HFF-Myc (cell line): ENCODE data around the gene AMZ1.

ENCODE experiments used
- DNase-seq: peaks from one replicate; pipeline ENCODE4 v3.0.0-alpha.2; 2011; ENCODE audit warnings: low read depth; ENCODE audit errors: extremely low read depth
- H3K4me3 ChIP-seq: replicated peaks from 2 replicates; pipeline ENCODE4 v1.5.1; 2011; ENCODE audit warnings: low read depth, mild to moderate bottlenecking, control low read depth, low read length
- TF ChIP-seq, protein P1 (sequence below): IDR thresholded peaks from 2 replicates; pipeline ENCODE4 v1.5.1; 2012; ENCODE audit warnings: mild to moderate bottlenecking, low read depth, low read length, control low read depth; ENCODE audit errors: missing control alignments

AMZ1 gene

DNA sequence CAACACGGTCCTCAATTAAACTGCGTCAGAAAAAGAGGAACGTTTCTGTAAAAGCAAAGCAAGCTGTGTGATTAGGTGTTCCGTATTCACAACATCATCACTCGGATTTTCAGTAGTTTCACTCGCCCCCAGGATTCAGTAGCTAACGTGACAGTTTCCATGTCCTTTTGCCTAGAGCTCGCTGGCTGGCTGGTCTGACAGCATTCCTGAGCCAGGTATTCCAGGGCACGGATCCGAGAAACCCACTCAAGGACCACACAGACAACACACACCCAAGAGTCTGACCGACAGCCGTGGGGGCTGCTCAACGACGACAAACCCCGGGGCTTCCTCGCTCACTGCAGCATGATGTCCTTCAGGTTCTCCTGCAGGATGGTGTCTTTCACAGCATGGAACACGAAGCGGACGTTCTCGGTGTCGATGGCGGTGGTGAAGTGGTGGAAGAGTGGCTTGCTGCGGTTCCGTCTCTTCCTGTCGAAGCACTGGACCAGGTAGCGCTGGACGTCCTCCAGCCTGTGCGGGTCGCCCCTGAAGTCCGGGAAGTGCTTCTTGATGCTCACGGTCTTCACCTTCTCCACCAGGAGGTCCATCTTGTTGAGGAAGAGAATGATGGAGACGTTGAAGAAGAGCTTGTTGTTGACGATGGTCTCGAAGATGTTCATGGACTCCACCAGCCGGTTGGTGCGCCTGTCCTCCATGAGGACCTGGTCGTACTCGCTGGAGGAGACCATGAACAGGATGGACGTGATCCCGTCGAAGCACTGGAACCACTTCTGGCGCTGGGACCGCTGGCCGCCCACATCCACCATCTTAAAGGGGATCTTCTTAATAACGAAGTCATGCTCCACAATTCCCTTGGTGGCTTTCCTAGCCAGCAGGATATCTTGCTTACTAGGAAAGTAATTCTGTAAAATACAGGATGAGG lies 43.1 kb downstream of the AMZ1 start:
- no peak overlapping the region for H3K4me3 ChIP-seq
- no peak for DNase-seq
- TF ChIP-seq, protein P1, sequence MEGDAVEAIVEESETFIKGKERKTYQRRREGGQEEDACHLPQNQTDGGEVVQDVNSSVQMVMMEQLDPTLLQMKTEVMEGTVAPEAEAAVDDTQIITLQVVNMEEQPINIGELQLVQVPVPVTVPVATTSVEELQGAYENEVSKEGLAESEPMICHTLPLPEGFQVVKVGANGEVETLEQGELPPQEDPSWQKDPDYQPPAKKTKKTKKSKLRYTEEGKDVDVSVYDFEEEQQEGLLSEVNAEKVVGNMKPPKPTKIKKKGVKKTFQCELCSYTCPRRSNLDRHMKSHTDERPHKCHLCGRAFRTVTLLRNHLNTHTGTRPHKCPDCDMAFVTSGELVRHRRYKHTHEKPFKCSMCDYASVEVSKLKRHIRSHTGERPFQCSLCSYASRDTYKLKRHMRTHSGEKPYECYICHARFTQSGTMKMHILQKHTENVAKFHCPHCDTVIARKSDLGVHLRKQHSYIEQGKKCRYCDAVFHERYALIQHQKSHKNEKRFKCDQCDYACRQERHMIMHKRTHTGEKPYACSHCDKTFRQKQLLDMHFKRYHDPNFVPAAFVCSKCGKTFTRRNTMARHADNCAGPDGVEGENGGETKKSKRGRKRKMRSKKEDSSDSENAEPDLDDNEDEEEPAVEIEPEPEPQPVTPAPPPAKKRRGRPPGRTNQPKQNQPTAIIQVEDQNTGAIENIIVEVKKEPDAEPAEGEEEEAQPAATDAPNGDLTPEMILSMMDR = no peak

DNA sequence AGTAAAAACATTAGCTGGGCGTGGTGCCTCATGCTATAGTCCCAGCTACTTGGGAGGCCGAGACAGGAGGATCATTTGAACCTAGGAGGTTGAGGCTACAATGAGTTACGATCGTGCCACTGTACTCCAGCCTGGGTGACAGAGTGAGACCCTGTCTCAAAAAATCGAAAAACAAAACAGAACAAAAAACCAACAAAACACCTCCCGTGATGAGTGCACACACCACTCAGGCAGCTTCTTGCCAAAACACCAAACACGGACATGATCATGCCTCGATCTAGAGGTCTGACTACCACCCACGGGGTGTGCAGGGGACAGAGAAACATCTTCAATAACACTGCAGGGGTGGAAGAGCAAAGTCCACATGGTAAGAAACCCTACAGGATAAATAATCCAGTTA lies 44.4 kb downstream of the AMZ1 start:
- H3K4me3 ChIP-seq = no peak overlapping the region
- TF ChIP-seq, protein P1 = no peak
- no peak for DNase-seq

DNA sequence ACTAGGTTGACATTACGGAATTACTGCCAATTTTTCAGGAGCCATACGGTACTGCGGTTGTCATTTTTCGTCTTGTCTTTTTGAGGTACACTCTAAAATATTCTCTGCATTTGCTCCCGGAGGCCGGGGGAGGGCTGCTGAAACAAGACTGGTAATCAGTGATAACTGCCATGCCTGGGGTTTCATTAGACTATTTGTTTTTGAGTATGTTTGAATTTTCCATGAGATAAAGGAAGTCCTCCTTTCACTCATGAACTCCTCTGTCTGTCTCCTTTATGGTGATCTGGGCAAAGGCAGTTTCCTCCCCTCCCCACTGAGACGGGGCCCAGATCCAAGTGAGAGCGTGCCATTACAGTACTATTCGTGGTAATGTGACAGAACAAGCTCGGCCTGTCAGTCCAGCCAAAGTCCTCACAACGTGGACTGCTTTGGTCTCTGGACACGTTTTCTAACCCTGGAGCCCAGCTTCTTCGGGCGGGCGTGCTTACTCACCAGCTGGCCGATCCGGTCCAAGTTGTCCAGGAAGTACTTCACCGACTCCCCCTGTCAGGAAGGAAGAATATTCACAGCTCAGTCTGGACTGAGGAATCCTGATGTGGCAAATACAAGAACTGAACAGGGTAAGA lies 45.1 kb downstream of the AMZ1 start:
- no peak for DNase-seq
- TF ChIP-seq, protein P1 = no peak
- H3K4me3 ChIP-seq = no peak overlapping the region

DNA sequence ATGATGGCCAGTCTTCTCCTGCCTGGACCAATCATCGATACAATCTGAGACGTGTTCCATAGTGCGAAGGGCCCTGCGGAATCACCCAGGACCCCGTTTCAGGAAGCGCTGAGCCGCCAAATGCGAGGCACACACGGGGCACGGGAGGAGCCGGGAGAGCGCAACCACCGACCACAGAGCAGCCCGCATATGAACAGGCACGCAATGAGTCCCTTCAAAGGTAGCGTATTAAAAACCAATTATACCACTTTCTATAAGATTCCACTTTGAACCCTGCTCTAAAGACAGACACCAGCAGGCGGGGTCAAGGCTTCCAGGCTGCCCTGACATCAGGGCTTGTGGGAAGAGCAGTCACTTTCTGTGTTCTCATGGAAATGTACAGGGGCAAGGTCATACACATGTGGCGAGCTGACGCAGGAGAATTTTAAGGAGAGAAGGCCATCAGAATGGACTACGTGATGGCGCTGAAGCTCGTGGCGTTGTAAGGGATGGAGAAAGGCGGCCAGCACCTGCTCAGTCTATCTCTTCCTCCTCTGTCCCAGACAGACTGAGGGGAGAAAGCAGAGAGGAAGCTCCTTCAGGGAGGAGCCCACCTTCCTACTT lies 46.2 kb downstream of the AMZ1 start:
- TF ChIP-seq, protein P1 = no peak
- H3K4me3 ChIP-seq = no peak overlapping the region
- no peak for DNase-seq

DNA sequence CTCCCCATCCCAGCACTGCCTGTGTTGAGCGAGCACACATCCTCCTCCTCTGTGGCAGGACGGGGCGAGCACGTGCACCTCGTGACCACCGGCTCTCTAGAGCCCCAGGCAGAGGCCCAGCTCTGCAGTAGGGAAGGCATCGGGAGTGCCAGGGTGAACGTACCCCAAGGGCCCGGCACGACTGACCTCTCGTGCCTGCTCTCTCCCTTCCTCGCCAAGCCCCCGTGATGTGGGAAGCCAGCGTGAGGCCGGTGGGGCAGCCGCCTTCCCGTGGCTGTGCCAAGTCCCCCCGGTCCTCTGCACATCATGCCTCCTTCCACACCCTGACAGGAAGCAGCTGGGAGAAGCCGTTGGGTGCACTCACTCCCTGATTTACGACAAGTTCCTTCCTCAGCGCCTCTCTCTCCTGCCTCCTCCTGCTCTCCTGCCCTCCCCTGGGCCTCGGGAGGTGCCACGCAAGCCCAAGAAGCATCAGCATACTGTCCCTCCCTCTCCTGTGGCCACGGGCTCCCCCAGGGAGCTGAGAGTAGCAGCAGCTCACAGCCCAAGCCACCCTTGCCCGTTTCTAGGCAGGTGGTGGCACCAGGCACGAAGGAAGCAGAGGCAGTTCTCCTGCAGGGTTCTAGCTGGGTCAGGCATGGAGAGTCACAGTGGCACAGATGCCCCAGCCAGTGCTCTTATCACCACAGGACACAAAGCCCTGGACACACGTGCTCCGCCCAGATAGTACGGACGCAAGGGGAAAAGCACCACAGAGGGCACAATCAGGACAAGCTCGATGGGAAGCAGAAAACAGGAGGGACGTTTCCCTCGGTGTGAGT lies 47.0 kb downstream of the AMZ1 start:
- H3K4me3 ChIP-seq = no peak overlapping the region
- no peak for DNase-seq
- TF ChIP-seq, protein P1 = no peak

DNA sequence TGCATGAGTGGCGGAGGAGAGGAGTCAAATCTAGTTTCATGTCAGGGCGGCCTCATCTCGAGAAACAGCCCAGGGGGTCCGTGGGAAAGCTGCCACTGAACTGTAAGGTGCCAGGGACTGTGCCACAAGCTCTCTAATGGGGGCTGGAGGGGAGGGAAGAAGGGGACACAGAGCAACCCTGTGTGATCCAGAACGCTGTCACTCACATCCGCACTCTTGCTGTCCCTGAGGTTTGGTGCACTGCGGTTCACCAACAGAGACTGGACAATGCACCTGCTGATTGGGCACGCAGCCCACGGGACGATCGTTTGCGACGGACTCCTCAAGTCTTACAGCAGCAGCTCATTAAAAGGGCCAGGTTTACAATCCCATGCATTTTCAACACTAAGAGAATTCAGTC lies 47.7 kb downstream of the AMZ1 start:
- no peak for DNase-seq
- TF ChIP-seq, protein P1 = no peak
- H3K4me3 ChIP-seq = no peak overlapping the region
